H1 (cell line): Measurements from ENCODE around the gene PHYHD1. TPM values are rescaled to one million over a fixed set of nuclear protein-coding genes. Genes with fewer than 3 reads are reported as not detected.

ENCODE experiments used
- CTCF ChIA-PET: fragments of 300-600 bp; sonication (Branson Sonifier 250); formaldehyde crosslinking; loops from one replicate; lab custom pipeline; 2021; ENCODE audit not compliant: partially characterized antibody; lab: Charles Lee
- POLR2A ChIA-PET: fragments of 300-600 bp; sonication (Branson Sonifier 250); formaldehyde crosslinking; loops from one replicate; lab custom pipeline; 2021; ENCODE audit warnings: inconsistent platforms; ENCODE audit not compliant: partially characterized antibody; lab: Charles Lee
- DNase-seq, 2 experiments: peaks; one replicate each; pipeline versions ENCODE4 v3.0.0 to v3.0.0-alpha.2; 2010 to 2022; ENCODE audit warnings: low spot score in 2 of 2, low read depth in 1 of 2, mixed read lengths in 1 of 2
- FAIRE-seq: peaks from 2 replicates; lab custom pipeline; 2011; peaks lifted over from hg19 to GRCh38; lab: Jason Lieb, UNC
- H2AFZ ChIP-seq: 2 replicates; pipeline ENCODE4 v1.8.1; 2012; ENCODE audit warnings: low read length, inconsistent platforms
- H2AK5ac ChIP-seq: 2 replicates; pipeline ENCODE4 v1.6.1; 2013; ENCODE audit warnings: low read depth, low read length
- H2BK120ac ChIP-seq: replicated peaks from 2 replicates; pipeline ENCODE3; 2013; ENCODE audit warnings: low read depth, low read length, inconsistent platforms
- H2BK12ac ChIP-seq: 2 replicates; pipeline ENCODE4 v1.6.1; 2013; ENCODE audit warnings: low read depth, low read length
- H2BK15ac ChIP-seq: 2 replicates; pipeline ENCODE4 v1.6.1; 2013; ENCODE audit warnings: low read length
- H2BK20ac ChIP-seq: 2 replicates; pipeline ENCODE4 v1.6.1; 2013; ENCODE audit warnings: low read length
- H2BK5ac ChIP-seq: 2 replicates; pipeline ENCODE4 v1.6.1; 2013; ENCODE audit warnings: low read depth, low read length
- H3K14ac ChIP-seq: 2 replicates; pipeline ENCODE4 v1.6.1; 2013; ENCODE audit warnings: inconsistent platforms; ENCODE audit not compliant: insufficient read length
- H3K18ac ChIP-seq: 2 replicates; pipeline ENCODE4 v1.6.1; 2013; ENCODE audit warnings: low read length; ENCODE audit errors: extremely low read depth
- H3K23ac ChIP-seq: 2 replicates; pipeline ENCODE4 v1.6.1; 2013; ENCODE audit warnings: inconsistent platforms; ENCODE audit not compliant: insufficient read length
- H3K23me2 ChIP-seq: 2 replicates; pipeline ENCODE4 v1.6.1; 2013; ENCODE audit warnings: low read depth, low read length
- H3K27ac ChIP-seq: 2 replicates; pipeline ENCODE4 v1.6.1; 2011; ENCODE audit warnings: low read depth, low read length, inconsistent platforms
- H3K27me3 ChIP-seq, 4 experiments: replicated peaks in 1 of 4; 1 replicate in 1 of 4; 2 replicates in 3 of 4; pipeline versions ENCODE4 v1.6.1 to v1.8.1; 2011 to 2013; ENCODE audit warnings: low read length in 3 of 4, mild to moderate bottlenecking in 3 of 4, inconsistent platforms in 2 of 4, mixed read lengths in 2 of 4, moderate library complexity in 1 of 4; ENCODE audit not compliant: control insufficient read depth in 3 of 4, insufficient read depth in 3 of 4; ENCODE audit errors: extremely low read depth in 1 of 4
- H3K36me3 ChIP-seq, 4 experiments: 2 replicates each; pipeline versions ENCODE4 v1.6.1 to v1.8.1; 2011 to 2013; ENCODE audit warnings: mild to moderate bottlenecking in 4 of 4, low read length in 3 of 4, moderate library complexity in 2 of 4, control low read depth in 1 of 4, inconsistent platforms in 1 of 4; ENCODE audit not compliant: insufficient read depth in 4 of 4, control insufficient read depth in 2 of 4
- H3K4ac ChIP-seq: replicated peaks from 2 replicates; pipeline ENCODE3; 2013; ENCODE audit warnings: low read length, low read depth, mixed read lengths, inconsistent platforms; ENCODE audit not compliant: insufficient read length
- H3K4me1 ChIP-seq, 4 experiments: replicated peaks in 1 of 4; 1 replicate in 1 of 4; 2 replicates in 3 of 4; pipeline versions ENCODE4 v1.6.1 to v1.8.1; 2011 to 2013; ENCODE audit warnings: low read length in 3 of 4, inconsistent platforms in 2 of 4, mixed read lengths in 1 of 4; ENCODE audit not compliant: insufficient read depth in 4 of 4, control insufficient read depth in 3 of 4
- H3K4me2 ChIP-seq, 2 experiments: 2 replicates each; pipeline versions ENCODE4 v1.6.1 to v1.8.1; 2011 to 2013; ENCODE audit warnings: low read depth in 2 of 2, low read length in 2 of 2, control low read depth in 1 of 2, inconsistent platforms in 1 of 2, mild to moderate bottlenecking in 1 of 2; ENCODE audit not compliant: insufficient read depth in 1 of 2
- H3K4me3 ChIP-seq, 4 experiments: fragments of 200-600, 300-600 bp in 1 of 4; sonication (generic), shearing (Covaris generic), sonication (Bioruptor Twin) in 1 of 4; 2 replicates each; pipeline versions ENCODE4 v1.5.1 to v1.8.1; 2011 to 2016; ENCODE audit warnings: low read length in 4 of 4, low read depth in 3 of 4, control low read depth in 2 of 4, inconsistent platforms in 2 of 4, mild to moderate bottlenecking in 2 of 4, mixed read lengths in 1 of 4, moderate library complexity in 1 of 4; ENCODE audit not compliant: insufficient read depth in 2 of 4; ENCODE audit errors: extremely low read depth in 1 of 4
- H3K56ac ChIP-seq: replicated peaks from 2 replicates; pipeline ENCODE3; 2013; ENCODE audit warnings: low read depth, mild to moderate bottlenecking, mixed read lengths, low read length, inconsistent platforms; ENCODE audit not compliant: insufficient read length
- H3K79me1 ChIP-seq: 2 replicates; pipeline ENCODE4 v1.6.1; 2013; ENCODE audit warnings: low read depth, low read length, control low read depth
- H3K79me2 ChIP-seq, 2 experiments: 2 replicates each; pipeline versions ENCODE4 v1.6.1 to v1.8.1; 2012 to 2013; ENCODE audit warnings: low read length in 2 of 2, mild to moderate bottlenecking in 2 of 2, inconsistent platforms in 1 of 2; ENCODE audit not compliant: insufficient read depth in 2 of 2, control insufficient read depth in 1 of 2
- H3K9ac ChIP-seq, 4 experiments: replicated peaks in 1 of 4; 1 replicate in 1 of 4; 2 replicates in 3 of 4; pipeline versions ENCODE4 v1.6.1 to v1.8.1; 2011 to 2013; ENCODE audit warnings: low read depth in 3 of 4, low read length in 3 of 4, control low read depth in 2 of 4, mild to moderate bottlenecking in 2 of 4, moderate library complexity in 2 of 4, inconsistent platforms in 1 of 4; ENCODE audit errors: extremely low read depth in 1 of 4
- H3K9me3 ChIP-seq, 2 experiments: 2 replicates each; pipeline versions ENCODE4 v1.6.1 to v1.8.1; 2012 to 2013; ENCODE audit warnings: mild to moderate bottlenecking in 2 of 2, moderate library complexity in 2 of 2, control low read depth in 1 of 2, inconsistent platforms in 1 of 2, low read depth in 1 of 2, low read length in 1 of 2, mixed read lengths in 1 of 2; ENCODE audit not compliant: insufficient read depth in 2 of 2
- H4K20me1 ChIP-seq, 2 experiments: replicated peaks in 1 of 2; 2 replicates each; pipeline versions ENCODE3 to v1.8.1; 2011 to 2013; ENCODE audit warnings: inconsistent platforms in 2 of 2, low read length in 2 of 2, mild to moderate bottlenecking in 1 of 2; ENCODE audit not compliant: insufficient read depth in 2 of 2, control insufficient read depth in 1 of 2
- H4K5ac ChIP-seq: 2 replicates; pipeline ENCODE4 v1.6.1; 2013; ENCODE audit warnings: low read length, low read depth, mixed read lengths, inconsistent platforms; ENCODE audit not compliant: insufficient read length
- H4K8ac ChIP-seq: 2 replicates; pipeline ENCODE4 v1.8.0; 2013; ENCODE audit warnings: mild to moderate bottlenecking, moderate library complexity, low read length, inconsistent platforms; ENCODE audit not compliant: insufficient read depth; ENCODE audit errors: extremely low read depth
- H4K91ac ChIP-seq: replicated peaks from 2 replicates; pipeline ENCODE3; 2013; ENCODE audit warnings: low read length, mixed read lengths, inconsistent platforms; ENCODE audit not compliant: insufficient read length
- MAFK ChIP-seq: IDR thresholded peaks from 2 replicates; pipeline ENCODE4 v1.6.1; 2012; ENCODE audit warnings: low read depth, mild to moderate bottlenecking, improper control_type of control experiment, low read length
- SIN3A ChIP-seq, 2 experiments: IDR thresholded peaks in 1 of 2; conservative IDR thresholded peaks in 1 of 2; 2 replicates each; pipeline ENCODE4 v1.6.1; 2011 to 2012; ENCODE audit warnings: low read length in 2 of 2, improper control_type of control experiment in 1 of 2, low read depth in 1 of 2, mild to moderate bottlenecking in 1 of 2
- SIX5 ChIP-seq: IDR thresholded peaks from 2 replicates; pipeline ENCODE4 v1.6.1; 2011; ENCODE audit warnings: mild to moderate bottlenecking, low read depth, low read length
- ZNF274 ChIP-seq: IDR thresholded peaks from 2 replicates; pipeline ENCODE4 v1.7.0; 2012; ENCODE audit warnings: low read length, borderline replicate concordance; ENCODE audit errors: extremely low read depth
- WGBS, 2 experiments: shearing (Covaris generic) in 1 of 2; methylation state at CpG; one replicate each; pipeline versions ENCODE4 v1.1.6 to v1.1.7; 2013 to 2015; ENCODE audit warnings: low lambda C conversion rate in 2 of 2, mixed read lengths in 2 of 2, inconsistent platforms in 1 of 2, low coverage in 1 of 2, missing lambda C conversion rate in 1 of 2; ENCODE audit not compliant: insufficient replicate concordance in 2 of 2, insufficient coverage in 1 of 2, insufficient read length in 1 of 2; ENCODE audit errors: extremely low coverage in 1 of 2, missing lambda C conversion rate in 1 of 2; 5-methylcytosine and 5-hydroxymethylcytosine counted together
- polyA plus RNA-seq, 7 experiments: library from polyadenylated mRNA; depleted of rRNA in 3 of 7; stranded (reverse) in 5 of 7; unstranded in 2 of 7; fragments of >200 nt in 5 of 7; fragments of 200-250 nt in 2 of 7; gene quantifications; 1 replicate in 5 of 7; 2 replicates in 1 of 7; 4 replicates in 1 of 7; pipeline versions ENCODE4 v1.2.1 to v1.2.3, GENCODE V29; 2011 to 2013; ENCODE audit warnings: missing spikeins in 2 of 7, mixed read lengths in 2 of 7
- total RNA-seq: library from RNA; stranded (reverse); fragmentation: NEBNext Ultra II Directional; extraction: Animal tissue kit (Norgen Biotek cat#: 25700); gene quantifications from 2 replicates; pipeline ENCODE4 v1.2.1, GENCODE V29; 2021

PHYHD1 gene
- total and polyA plus RNA-seq, 2 of the 8 experiments (the other 6 are each of a cell fraction or from before 2014, with no cell fraction given), result 14.1 to 25.6 TPM

- Histone ChIP-seq H4K5ac (no peak overlapping the region), H3K9me3 (no peaks in the 10 kb centered on the region), H3K14ac (no peak overlapping the region), H4K8ac (no peak overlapping the region), H3K27me3 (no peaks in the 10 kb centered on the region), H3K27ac (no peak overlapping the region), H2BK15ac (no peak overlapping the region), H3K23me2 (no peaks in the 10 kb centered on the region), H4K91ac (no peak overlapping the region), H3K79me1 (peaks cover 2% of the 10 kb centered on the region; the same call in 1 of the 2 replicates), H3K18ac (no peak overlapping the region), H2BK12ac (no peak overlapping the region), H3K23ac (no peak overlapping the region), H3K4me2 (no peak overlapping the region), H3K36me3 (peaks cover 0 to 5% (median 2%) of the 10 kb centered on the region in 4 experiments; a peak in 2 of 8 replicates), H2BK120ac (no peak overlapping the region), H4K20me1 (no peaks in the 10 kb centered on the region), H2BK20ac (no peak overlapping the region), H2BK5ac (no peak overlapping the region), H2AFZ (no peak overlapping the region), H3K4me3 (no peak overlapping the region), H2AK5ac (no peak overlapping the region), H3K4me1 (peaks cover 0 to under 1% (median 0%) of the 10 kb centered on the region in 4 experiments; a peak in 1 of 7 replicates), H3K9ac (no peak overlapping the region), H3K79me2 (peaks cover 0 to 7% of the 10 kb centered on the region in 2 experiments; a peak in 1 of 4 replicates), H3K4ac (no peak overlapping the region), H3K56ac (no peak overlapping the region)
- DNase-seq, result no peak
- TF ChIP-seq MAFK (no peak), ZNF274 (no peak), SIX5 (no peak), SIN3A (conservative IDR thresholded peaks at IDR 0.05 in 1 of 2, IDR thresholded peaks at IDR 0.05 in 1 of 2; ENCODE audit: low read depth in 1 of 2, low read length in 2 of 2) (no peak)
- WGBS, 2 experiments, result 90% methylated on average over 12 of the region's 12 CpGs; no CpG with 5 or more reads in 1 of the 2 experiments
- CTCF ChIA-PET, result interaction anchor here (0.9 to 2.5 kb wide), 3 partner anchors 60 to 123 kb away, joined by 4 to 6 read pairs (median 6); partner anchors contain the start of gene ENDOG
- POLR2A ChIA-PET, result interaction anchor here (0.5 to 1.7 kb wide), 3 partner anchors 9 to 15 kb away, joined by 3 to 5 read pairs (median 4); no protein-coding TSS in a partner anchor
- FAIRE-seq, result no peak
These were observed 20.4 kb downstream of the PHYHD1 start for GRCh38 chr9:128940946-128941755.
